BJ (cell line): ENCODE results near the gene LINS1. TPM values are rescaled to one million over a fixed set of nuclear protein-coding genes. Genes with fewer than 3 reads are reported as not detected.

Experiments used
- CTCF ChIA-PET: fragments of 350-600 bp; formaldehyde crosslinking; extraction: SDS; loops from one replicate; lab custom pipeline; 2021; ENCODE audit warnings: antibody characterized with exemption, inconsistent platforms; lab: Yijun Ruan, JAX
- POLR2A ChIA-PET: fragments of 300-600 bp; sonication (Branson Sonifier 250); formaldehyde crosslinking; extraction: SDS; loops from one replicate; lab custom pipeline; 2021; ENCODE audit warnings: antibody characterized with exemption; lab: Charles Lee
- DNase-seq: peaks from one replicate; pipeline ENCODE4 v3.0.0-alpha.2; 2011; ENCODE audit warnings: low read depth
- H3K27me3 ChIP-seq: 2 replicates; pipeline ENCODE4 v1.6.0; 2011; ENCODE audit warnings: low read length; ENCODE audit not compliant: control insufficient read depth, insufficient read depth
- H3K36me3 ChIP-seq: 2 replicates; pipeline ENCODE4 v1.5.1; 2011; ENCODE audit warnings: low read length; ENCODE audit not compliant: control insufficient read depth, insufficient read depth
- H3K4me3 ChIP-seq: 2 replicates; pipeline ENCODE4 v1.5.1; 2011; ENCODE audit warnings: low read depth, mild to moderate bottlenecking, control low read depth, low read length
- CTCF ChIP-seq: IDR thresholded peaks from 2 replicates; pipeline ENCODE4 v1.5.1; 2011; ENCODE audit warnings: low read depth, mild to moderate bottlenecking, control low read depth, inconsistent platforms, low read length, moderate library complexity; ENCODE audit not compliant: insufficient read depth
- polyA plus RNA-seq: library from polyadenylated mRNA; depleted of rRNA; stranded (reverse); fragments of >200 nt; gene quantifications from 2 replicates; pipeline ENCODE4 v1.2.3, GENCODE V29; 2011

Gene LINS1
- polyA plus RNA-seq, 1 experiment = 5.9 TPM

- peaks cover 6% of the 10 kb centered on the region; the same call in 1 of the 2 replicates for H3K36me3 ChIP-seq
- H3K4me3 ChIP-seq = no peak overlapping the region
- ChIA-PET CTCF (no interaction called here), POLR2A (no interaction called here)
- H3K27me3 ChIP-seq = no peaks in the 10 kb centered on the region
- no peak for DNase-seq
- no peak for TF ChIP-seq CTCF
These were observed 13.8 kb upstream of the LINS1 start for GRCh38 chr15:100615801-100616200.

- Histone ChIP-seq H3K27me3 (no peaks in the 10 kb centered on the region), H3K36me3 (peaks cover 6% of the 10 kb centered on the region), H3K4me3 (no peak overlapping the region)
- TF ChIP-seq CTCF = no peak
- DNase-seq = no peak
- CTCF ChIA-PET = interaction anchor here (0.9 kb wide), 1 partner anchor 16 kb away, joined by 4 read pairs; no protein-coding TSS in a partner anchor
- POLR2A ChIA-PET = no interaction called here
These were observed 12.9 kb upstream of the LINS1 start for GRCh38 chr15:100614918-100615317.

DNA sequence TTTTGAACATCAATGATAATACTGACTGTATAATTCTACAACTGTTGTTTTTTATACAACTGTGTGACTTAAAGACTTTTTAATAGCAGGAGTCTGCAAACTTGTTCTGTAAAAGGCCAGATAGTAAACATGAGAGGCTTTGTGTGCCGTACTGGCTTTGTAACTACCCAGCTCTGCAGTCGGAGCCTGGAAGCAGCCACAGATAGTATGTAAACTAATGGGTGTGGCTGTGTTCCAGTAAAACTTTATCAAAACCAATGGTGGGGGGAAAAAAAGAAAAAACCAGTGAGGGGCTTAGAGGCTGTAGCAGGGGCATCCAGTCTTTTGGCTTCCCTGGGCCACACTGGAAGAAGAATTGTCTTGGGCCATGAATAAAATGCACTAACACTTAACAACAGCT, 12.4 kb upstream of the LINS1 start:
- no peak overlapping the region for H3K4me3 ChIP-seq
- no peak for DNase-seq
- H3K36me3 ChIP-seq = peaks cover 6% of the 10 kb centered on the region
- no peak for TF ChIP-seq CTCF
- POLR2A ChIA-PET = no interaction called here
- H3K27me3 ChIP-seq = no peaks in the 10 kb centered on the region
- CTCF ChIA-PET = interaction anchor here (0.9 kb wide), 1 partner anchor 16 kb away, joined by 4 read pairs; no protein-coding TSS in a partner anchor

- no peaks in the 10 kb centered on the region for H3K27me3 ChIP-seq
- ChIA-PET POLR2A (no interaction called here), CTCF (no interaction called here)
- H3K36me3 ChIP-seq = peaks cover 6% of the 10 kb centered on the region
- DNase-seq = no peak
- H3K4me3 ChIP-seq = no peak overlapping the region
- TF ChIP-seq CTCF = no peak
These were observed 11.2 kb upstream of the LINS1 start for GRCh38 chr15:100613208-100613607.

GRCh38 chr15:100612539-100612938, 10.6 kb upstream of the LINS1 start:
- H3K27me3 ChIP-seq = no peaks in the 10 kb centered on the region
- TF ChIP-seq CTCF = no peak
- peaks cover 6% of the 10 kb centered on the region for H3K36me3 ChIP-seq
- ChIA-PET POLR2A (no interaction called here), CTCF (interaction anchor here (1.4 kb wide), 1 partner anchor 10 kb away, joined by 4 read pairs; the partner anchor contains the start of genes ASB7 and LINS1)
- no peak for DNase-seq
- no peak overlapping the region for H3K4me3 ChIP-seq
